ENCODE measurements around the gene RAB11FIP4.

GRCh38 chr17:31517524-31517923 lies 126.0 kb downstream of the RAB11FIP4 start:
- TF ChIP-seq CTCF (IDR thresholded peaks at IDR 0.05 in 2 of 3, conservative IDR thresholded peaks at IDR 0.05 in 1 of 3; ENCODE audit: borderline replicate concordance in 1 of 3, insufficient read depth in 1 of 3, low read depth in 2 of 3, low read length in 2 of 3) (peak; percentile 68 to 81 (median 69)), MAX (IDR thresholded peaks at IDR 0.05) (no peak), POLR2A (IDR thresholded peaks at IDR 0.05; ENCODE audit: borderline replicate concordance, extremely low read depth, insufficient read depth, insufficient read length) (no peak), EZH2phosphoT487 (IDR thresholded peaks at IDR 0.05; ENCODE audit: borderline replicate concordance) (no peak), YY1 (IDR thresholded peaks at IDR 0.05; ENCODE audit: extremely low read depth, insufficient replicate concordance, low read depth, low read length) (no peak), ZFX (IDR thresholded peaks at IDR 0.05) (no peak), ELF1 (IDR thresholded peaks at IDR 0.05; ENCODE audit: borderline replicate concordance, low read depth) (no peak), EGR1 (IDR thresholded peaks at IDR 0.05; ENCODE audit: low read depth) (no peak), EZH2 (IDR thresholded peaks at IDR 0.05) (no peak), POLR2AphosphoS5 (IDR thresholded peaks at IDR 0.05; ENCODE audit: low read depth, low read length) (no peak)

All from HCT116 (cell line).